Activated gamma-delta T cell treated with Interleukin-2 at 50 U/mL for 16 hours (primary cell): ENCODE results near the gene APOA1.

ENCODE experiments used
- DNase-seq: peaks from one replicate; pipeline ENCODE4 v3.0.0-alpha.2; 2020

Gene APOA1

GRCh38 chr11:116786966-116787365, 50.5 kb downstream of the APOA1 start:
- DNase-seq, result no peak

- no peak for DNase-seq
Observed at GRCh38 chr11:116786326-116786725, 51.1 kb downstream of the APOA1 start.
